Cardiac muscle cell (in vitro differentiated cells and primary cell): Measurements from ENCODE around the gene PHKB. TPM values are rescaled to one million over a fixed set of nuclear protein-coding genes. Genes with fewer than 3 reads are reported as not detected.

Experiments
- DNase-seq, 2 donors: peaks; one replicate each; pipeline versions ENCODE4 v3.0.0 to v3.0.0-alpha.2; 2010 to 2017; ENCODE audit warnings: low read depth in 1 of 2, low spot score in 1 of 2
- H3K27ac ChIP-seq: fragments of 200-600 bp; sonication (generic); 2 replicates; pipeline ENCODE4 v1.5.1; 2016
- H3K27me3 ChIP-seq: fragments of 200-600 bp; sonication (generic); 2 replicates; pipeline ENCODE4 v1.6.0; 2016; ENCODE audit warnings: control low read depth
- H3K36me3 ChIP-seq: fragments of 200-600 bp; sonication (generic); 2 replicates; pipeline ENCODE4 v1.5.1; 2016; ENCODE audit warnings: control low read depth
- H3K4me1 ChIP-seq: fragments of 200-600 bp; sonication (generic); 2 replicates; pipeline ENCODE4 v1.8.1; 2017; ENCODE audit warnings: low read depth, mild to moderate bottlenecking, mixed run types
- H3K4me3 ChIP-seq: fragments of 200-600 bp; sonication (generic); 2 replicates; pipeline ENCODE4 v1.5.1; 2016; ENCODE audit warnings: mild to moderate bottlenecking
- H3K9me3 ChIP-seq: fragments of 200-600 bp; sonication (generic); 2 replicates; pipeline ENCODE4 v1.5.1; 2017; ENCODE audit warnings: low read depth, mild to moderate bottlenecking, control low read depth
- CTCF ChIP-seq: IDR thresholded peaks from 2 replicates; pipeline ENCODE4 v1.5.1; 2012; ENCODE audit warnings: low read depth, mild to moderate bottlenecking, low read length
- polyA plus RNA-seq: library from polyadenylated mRNA; unstranded; fragments of >200 nt; fragmentation: Nextera tagmentation; extraction: Ambion mirVana; gene quantifications from 2 replicates; pipeline ENCODE4 v1.2.1, GENCODE V29; 2016
- total RNA-seq: library from RNA; depleted of rRNA; stranded (reverse); fragments of >200 nt; gene quantifications from 2 replicates; pipeline ENCODE4 v1.2.3, GENCODE V29; 2016

Gene PHKB
- total and polyA plus RNA-seq, 2 experiments from 2014 or later, result 84.2 to 107 TPM

GRCh38 chr16:47473792-47474191 lies 12.7 kb downstream of the PHKB start:
- no peak overlapping the region for H3K27ac ChIP-seq
- H3K9me3 ChIP-seq, result no peaks in the 10 kb centered on the region
- no peak overlapping the region for H3K4me3 ChIP-seq
- no peak for DNase-seq
- peaks cover 54% of the 10 kb centered on the region for H3K4me1 ChIP-seq
- no peaks in the 10 kb centered on the region for H3K36me3 ChIP-seq
- no peaks in the 10 kb centered on the region for H3K27me3 ChIP-seq
- no peak for TF ChIP-seq CTCF

GRCh38 chr16:47475786-47476185 lies 14.7 kb downstream of the PHKB start:
- H3K4me1 ChIP-seq, result peaks cover 39% of the 10 kb centered on the region
- DNase-seq, result no peak
- peak overlapping the region; percentile 18 for H3K27ac ChIP-seq
- H3K27me3 ChIP-seq, result no peaks in the 10 kb centered on the region
- no peaks in the 10 kb centered on the region for H3K9me3 ChIP-seq
- no peak overlapping the region for H3K4me3 ChIP-seq
- no peak for TF ChIP-seq CTCF
- no peaks in the 10 kb centered on the region for H3K36me3 ChIP-seq

- Histone ChIP-seq H3K27me3 (no peaks in the 10 kb centered on the region), H3K36me3 (no peaks in the 10 kb centered on the region), H3K4me3 (no peak overlapping the region), H3K4me1 (peaks cover 31% of the 10 kb centered on the region), H3K9me3 (no peaks in the 10 kb centered on the region), H3K27ac (no peak overlapping the region)
- TF ChIP-seq CTCF, result no peak
- DNase-seq, result no peak
These were observed 15.7 kb downstream of the PHKB start for GRCh38 chr16:47476654-47477345.

GRCh38 chr16:47477679-47478078 lies 16.5 kb downstream of the PHKB start:
- peak in 1 of 2 donors; percentile 7 for DNase-seq
- no peaks in the 10 kb centered on the region for H3K27me3 ChIP-seq
- peaks cover 31% of the 10 kb centered on the region for H3K4me1 ChIP-seq
- no peaks in the 10 kb centered on the region for H3K9me3 ChIP-seq
- no peak for TF ChIP-seq CTCF
- no peaks in the 10 kb centered on the region for H3K36me3 ChIP-seq
- H3K4me3 ChIP-seq, result no peak overlapping the region
- H3K27ac ChIP-seq, result no peak overlapping the region

GRCh38 chr16:47480410-47480809 lies 19.3 kb downstream of the PHKB start:
- TF ChIP-seq CTCF, result no peak
- H3K4me1 ChIP-seq, result peaks cover 27% of the 10 kb centered on the region
- no peaks in the 10 kb centered on the region for H3K27me3 ChIP-seq
- H3K9me3 ChIP-seq, result no peaks in the 10 kb centered on the region
- H3K27ac ChIP-seq, result no peak overlapping the region
- H3K4me3 ChIP-seq, result no peak overlapping the region
- H3K36me3 ChIP-seq, result no peaks in the 10 kb centered on the region
- no peak for DNase-seq
